Tibial nerve (tissue), 4 donors: ENCODE measurements around the gene GALNT10. TPM values are rescaled to one million over a fixed set of nuclear protein-coding genes. Genes with fewer than 3 reads are reported as not detected.

Source experiments
- DNase-seq, 2 donors: peaks; one replicate each; pipeline ENCODE4 v3.0.0-alpha.2; 2019; ENCODE audit warnings: low spot score in 2 of 2
- H3K27ac ChIP-seq, 4 donors: fragments of 200-600 bp; sonication (generic) in 3 of 4; one replicate each; pipeline ENCODE4 v1.5.1; 2017 to 2019; ENCODE audit warnings: mild to moderate bottlenecking in 1 of 4
- H3K27me3 ChIP-seq, 2 donors: fragments of 200-600 bp; sonication (generic) in 1 of 2; one replicate each; pipeline versions ENCODE4 v1.5.1 to v1.6.0; 2017 to 2019
- H3K36me3 ChIP-seq, 3 donors: fragments of 200-600 bp; sonication (generic); one replicate each; pipeline ENCODE4 v1.5.1; 2018 to 2019
- H3K4me1 ChIP-seq, 4 donors: fragments of 200-600 bp; sonication (generic) in 3 of 4; one replicate each; pipeline ENCODE4 v1.5.1; 2017 to 2019
- H3K4me3 ChIP-seq, 4 donors: fragments of 200-600 bp; sonication (generic) in 3 of 4; one replicate each; pipeline ENCODE4 v1.5.1; 2017 to 2019; ENCODE audit warnings: mild to moderate bottlenecking in 1 of 4, moderate library complexity in 1 of 4
- H3K9me3 ChIP-seq, 4 donors: fragments of 200-600 bp; sonication (generic) in 3 of 4; one replicate each; pipeline ENCODE4 v1.5.1; 2017 to 2019
- CTCF ChIP-seq, 5 experiments: fragments of 200-600 bp in 3 of 5; fragments of 450-650 bp in 2 of 5; sonication (generic) in 3 of 5; IDR thresholded peaks; one replicate each; pipeline ENCODE4 v1.5.1; 2016 to 2019; ENCODE audit warnings: antibody characterized with exemption in 5 of 5, mild to moderate bottlenecking in 3 of 5, moderate library complexity in 2 of 5
- EP300 ChIP-seq, 2 donors: sonication (generic); formaldehyde crosslinking; IDR thresholded peaks; one replicate each; pipeline ENCODE4 v1.6.1; 2017; ENCODE audit warnings: antibody characterized with exemption in 2 of 2, mild to moderate bottlenecking in 1 of 2
- POLR2A ChIP-seq, 2 donors: fragments of 450-650 bp; IDR thresholded peaks; one replicate each; pipeline ENCODE4 v1.6.1; 2017; ENCODE audit warnings: antibody characterized with exemption in 2 of 2, mild to moderate bottlenecking in 2 of 2, moderate library complexity in 2 of 2
- WGBS, 2 donors: methylation state at CpG; one replicate each; pipeline ENCODE4 v1.1.5; 2018; 5-methylcytosine and 5-hydroxymethylcytosine counted together
- total RNA-seq, 4 donors: library from RNA; depleted of rRNA; stranded (reverse); fragments of >200 nt; gene quantifications; one replicate each; pipeline ENCODE4 v1.1.0, GENCODE V29; 2016

GALNT10 gene
- total RNA-seq, 4 donors from 2014 or later: 24.1 to 41.2 (median 26.7) TPM

GRCh38 chr5:154461531-154461930 lies 271.0 kb downstream of the GALNT10 start:
- 59 to 75% methylated on average over 6 of the region's 6 CpGs for WGBS, 2 donors
- H3K27ac ChIP-seq: no peak overlapping the region
- peaks cover 0 to 54% (median 0%) of the 10 kb centered on the region in 3 donors for H3K36me3 ChIP-seq
- DNase-seq: no peak
- no peaks in the 10 kb centered on the region for H3K27me3 ChIP-seq
- no peaks in the 10 kb centered on the region for H3K9me3 ChIP-seq
- no peak overlapping the region for H3K4me3 ChIP-seq
- H3K4me1 ChIP-seq: no peaks in the 10 kb centered on the region
- TF ChIP-seq EP300 (IDR thresholded peaks at IDR 0.05) (no peak), POLR2A (IDR thresholded peaks at IDR 0.05) (no peak), CTCF (IDR thresholded peaks at IDR 0.05) (no peak)

- peaks cover 0 to 11% of the 10 kb centered on the region in 2 donors for H3K27me3 ChIP-seq
- 30 to 45% methylated on average over 1 of the region's 1 CpG for WGBS, 2 donors
- H3K4me3 ChIP-seq: no peak overlapping the region
- H3K36me3 ChIP-seq: peaks cover 0 to 26% (median 0%) of the 10 kb centered on the region in 3 donors
- no peak overlapping the region for H3K27ac ChIP-seq
- no peaks in the 10 kb centered on the region for H3K4me1 ChIP-seq
- DNase-seq: no peak
- TF ChIP-seq CTCF (IDR thresholded peaks at IDR 0.05): no peak
- no peak for TF ChIP-seq POLR2A (IDR thresholded peaks at IDR 0.05)
- TF ChIP-seq EP300 (IDR thresholded peaks at IDR 0.05): no peak
- no peaks in the 10 kb centered on the region for H3K9me3 ChIP-seq
These were observed 273.9 kb downstream of the GALNT10 start for GRCh38 chr5:154464438-154464837.

- Histone ChIP-seq H3K9me3 (no peaks in the 10 kb centered on the region), H3K27me3 (peaks cover 0 to 17% of the 10 kb centered on the region in 2 donors), H3K4me3 (no peak overlapping the region), H3K27ac (no peak overlapping the region), H3K36me3 (peaks cover 0 to 26% (median 0%) of the 10 kb centered on the region in 3 donors), H3K4me1 (no peaks in the 10 kb centered on the region)
- DNase-seq: no peak
- TF ChIP-seq POLR2A (IDR thresholded peaks at IDR 0.05) (no peak), CTCF (IDR thresholded peaks at IDR 0.05) (no peak), EP300 (IDR thresholded peaks at IDR 0.05) (no peak)
- WGBS, 2 donors: 67 to 82% methylated on average over 6 of the region's 6 CpGs
These were observed 274.6 kb downstream of the GALNT10 start for GRCh38 chr5:154465169-154465568.

- 73 to 75% methylated on average over 5 of the region's 5 CpGs for WGBS, 2 donors
- TF ChIP-seq CTCF (IDR thresholded peaks at IDR 0.05): no peak
- no peak for TF ChIP-seq EP300 (IDR thresholded peaks at IDR 0.05)
- no peak for TF ChIP-seq POLR2A (IDR thresholded peaks at IDR 0.05)
- no peaks in the 10 kb centered on the region for H3K9me3 ChIP-seq
- no peak overlapping the region for H3K27ac ChIP-seq
- H3K36me3 ChIP-seq: peaks cover 0 to 20% (median 0%) of the 10 kb centered on the region in 3 donors
- H3K4me1 ChIP-seq: peaks cover 0 to 5% (median 0%) of the 10 kb centered on the region in 4 donors
- peaks cover 0 to 27% of the 10 kb centered on the region in 2 donors for H3K27me3 ChIP-seq
- DNase-seq: no peak
- H3K4me3 ChIP-seq: no peak overlapping the region
These were observed 275.6 kb downstream of the GALNT10 start for GRCh38 chr5:154466147-154466546.

GRCh38 chr5:154466671-154467070 lies 276.1 kb downstream of the GALNT10 start:
- peaks cover 0 to 7% (median 0%) of the 10 kb centered on the region in 4 donors for H3K4me1 ChIP-seq
- no peak for DNase-seq
- 75 to 87% methylated on average over 5 of the region's 5 CpGs for WGBS, 2 donors
- TF ChIP-seq CTCF (IDR thresholded peaks at IDR 0.05) (no peak), POLR2A (IDR thresholded peaks at IDR 0.05) (no peak), EP300 (IDR thresholded peaks at IDR 0.05) (no peak)
- H3K36me3 ChIP-seq: peaks cover 0 to 15% (median 0%) of the 10 kb centered on the region in 3 donors
- H3K27me3 ChIP-seq: peaks cover 0 to 32% of the 10 kb centered on the region in 2 donors
- H3K9me3 ChIP-seq: no peaks in the 10 kb centered on the region
- no peak overlapping the region for H3K4me3 ChIP-seq
- no peak overlapping the region for H3K27ac ChIP-seq
